SH-SY5Y (cell line): ENCODE results near the gene NAV2.

Source experiments
- GATA2 ChIP-seq: IDR thresholded peaks from 2 replicates; pipeline ENCODE4 v1.6.1; 2011; ENCODE audit warnings: mild to moderate bottlenecking, low read depth, low read length
- GATA3 ChIP-seq: IDR thresholded peaks from 2 replicates; pipeline ENCODE4 v1.6.1; 2011; ENCODE audit warnings: low read depth, mild to moderate bottlenecking, low read length, moderate library complexity

DNA sequence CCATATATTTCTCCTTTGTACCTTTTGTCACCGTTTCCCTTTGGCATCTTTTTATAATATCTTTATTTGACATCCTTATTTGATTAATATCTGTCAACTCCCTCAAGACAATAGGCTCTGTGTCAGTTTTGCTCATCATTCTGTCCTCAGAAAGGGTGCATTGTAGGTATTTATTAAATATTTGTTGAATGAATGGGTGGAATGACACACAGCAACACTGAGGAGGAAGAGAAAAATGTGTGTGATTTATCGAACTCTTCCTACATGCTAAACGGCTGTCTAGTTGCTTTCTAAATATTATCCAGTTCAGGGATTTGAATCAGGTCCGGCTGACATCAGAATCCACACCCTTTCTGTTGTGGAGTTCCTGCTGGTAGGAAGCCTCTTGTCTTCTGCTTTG is 98.2 kb downstream of the NAV2 start:
- TF ChIP-seq GATA3 (no peak), GATA2 (no peak)
